ENCODE data around the gene ZNF432. TPM values are rescaled to one million over a fixed set of nuclear protein-coding genes. Genes with fewer than 3 reads are reported as not detected.

ZNF432 gene
- total and polyA plus RNA-seq, 2 of the 13 experiments (the other 11 are each of a cell fraction or from before 2014, with no cell fraction given) = 4.1 to 8.7 TPM

DNA sequence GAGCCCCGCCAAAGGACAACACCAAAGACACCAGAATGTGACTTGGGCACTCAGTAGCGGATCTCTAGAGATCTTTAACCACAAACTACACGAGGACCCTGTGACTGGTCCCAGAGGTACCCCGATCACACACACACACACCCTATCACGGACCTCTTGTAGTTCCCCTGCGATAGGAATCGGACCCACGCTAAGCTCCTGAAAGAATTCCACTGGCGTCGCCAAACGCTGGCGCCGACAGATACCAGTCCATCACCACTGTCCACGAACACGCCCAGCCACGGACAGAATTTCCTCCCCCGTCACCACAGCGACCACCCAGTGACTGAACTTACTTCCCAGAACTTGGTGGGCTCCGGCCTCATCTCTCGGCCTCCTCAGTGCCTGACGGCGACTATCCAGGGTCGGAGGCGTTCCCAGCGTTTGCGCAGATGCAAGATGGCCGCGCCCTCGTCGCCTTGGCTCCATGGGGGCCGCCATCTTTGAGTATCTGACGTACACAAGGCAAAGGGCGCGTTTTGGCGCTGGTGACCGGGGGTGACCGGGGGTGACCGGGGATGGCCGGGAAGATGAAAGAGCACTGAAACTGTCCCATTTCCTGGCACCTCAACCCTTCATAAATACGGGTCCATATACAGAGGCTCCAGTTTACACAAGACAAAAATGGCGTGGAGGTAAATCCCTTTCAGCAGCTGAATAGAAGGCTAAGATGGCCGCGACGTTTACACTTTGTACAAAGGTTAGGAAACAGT is 40.7 kb downstream of the ZNF432 start, which contains the start of gene ZNF615 (continued):
- TF ChIP-seq, protein P1, sequence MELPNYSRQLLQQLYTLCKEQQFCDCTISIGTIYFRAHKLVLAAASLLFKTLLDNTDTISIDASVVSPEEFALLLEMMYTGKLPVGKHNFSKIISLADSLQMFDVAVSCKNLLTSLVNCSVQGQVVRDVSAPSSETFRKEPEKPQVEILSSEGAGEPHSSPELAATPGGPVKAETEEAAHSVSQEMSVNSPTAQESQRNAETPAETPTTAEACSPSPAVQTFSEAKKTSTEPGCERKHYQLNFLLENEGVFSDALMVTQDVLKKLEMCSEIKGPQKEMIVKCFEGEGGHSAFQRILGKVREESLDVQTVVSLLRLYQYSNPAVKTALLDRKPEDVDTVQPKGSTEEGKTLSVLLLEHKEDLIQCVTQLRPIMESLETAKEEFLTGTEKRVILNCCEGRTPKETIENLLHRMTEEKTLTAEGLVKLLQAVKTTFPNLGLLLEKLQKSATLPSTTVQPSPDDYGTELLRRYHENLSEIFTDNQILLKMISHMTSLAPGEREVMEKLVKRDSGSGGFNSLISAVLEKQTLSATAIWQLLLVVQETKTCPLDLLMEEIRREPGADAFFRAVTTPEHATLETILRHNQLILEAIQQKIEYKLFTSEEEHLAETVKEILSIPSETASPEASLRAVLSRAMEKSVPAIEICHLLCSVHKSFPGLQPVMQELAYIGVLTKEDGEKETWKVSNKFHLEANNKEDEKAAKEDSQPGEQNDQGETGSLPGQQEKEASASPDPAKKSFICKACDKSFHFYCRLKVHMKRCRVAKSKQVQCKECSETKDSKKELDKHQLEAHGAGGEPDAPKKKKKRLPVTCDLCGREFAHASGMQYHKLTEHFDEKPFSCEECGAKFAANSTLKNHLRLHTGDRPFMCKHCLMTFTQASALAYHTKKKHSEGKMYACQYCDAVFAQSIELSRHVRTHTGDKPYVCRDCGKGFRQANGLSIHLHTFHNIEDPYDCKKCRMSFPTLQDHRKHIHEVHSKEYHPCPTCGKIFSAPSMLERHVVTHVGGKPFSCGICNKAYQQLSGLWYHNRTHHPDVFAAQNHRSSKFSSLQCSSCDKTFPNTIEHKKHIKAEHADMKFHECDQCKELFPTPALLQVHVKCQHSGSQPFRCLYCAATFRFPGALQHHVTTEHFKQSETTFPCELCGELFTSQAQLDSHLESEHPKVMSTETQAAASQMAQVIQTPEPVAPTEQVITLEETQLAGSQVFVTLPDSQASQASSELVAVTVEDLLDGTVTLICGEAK (IDR thresholded peaks at IDR 0.05) = no peak
- TF ChIP-seq, protein P1 (CRISPR knock-in tag; IDR thresholded peaks at IDR 0.05) = peak; percentile 39; the same call in 1 of the 2 replicates
- TF ChIP-seq, protein P2, sequence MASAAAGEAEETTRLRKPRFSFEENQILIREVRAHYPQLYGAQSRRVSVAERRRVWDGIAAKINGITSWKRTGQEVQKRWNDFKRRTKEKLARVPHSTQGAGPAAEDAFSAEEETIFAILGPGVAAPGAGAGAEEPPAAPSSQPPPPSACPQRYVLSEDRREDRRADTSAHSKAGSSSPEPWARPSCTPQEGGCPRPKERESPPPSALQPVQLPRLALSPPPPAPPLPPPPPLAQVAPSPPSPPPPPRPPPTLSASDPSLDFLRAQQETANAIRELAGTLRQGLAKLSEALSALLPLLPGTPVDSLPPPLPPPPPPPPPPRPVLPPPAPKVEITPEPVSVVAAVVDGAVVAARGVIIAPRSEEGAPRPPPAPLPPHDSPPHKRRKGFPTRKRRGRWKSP (CRISPR knock-in tag; IDR thresholded peaks at IDR 0.05) = peak; percentile 62
- TF ChIP-seq, protein P3, sequence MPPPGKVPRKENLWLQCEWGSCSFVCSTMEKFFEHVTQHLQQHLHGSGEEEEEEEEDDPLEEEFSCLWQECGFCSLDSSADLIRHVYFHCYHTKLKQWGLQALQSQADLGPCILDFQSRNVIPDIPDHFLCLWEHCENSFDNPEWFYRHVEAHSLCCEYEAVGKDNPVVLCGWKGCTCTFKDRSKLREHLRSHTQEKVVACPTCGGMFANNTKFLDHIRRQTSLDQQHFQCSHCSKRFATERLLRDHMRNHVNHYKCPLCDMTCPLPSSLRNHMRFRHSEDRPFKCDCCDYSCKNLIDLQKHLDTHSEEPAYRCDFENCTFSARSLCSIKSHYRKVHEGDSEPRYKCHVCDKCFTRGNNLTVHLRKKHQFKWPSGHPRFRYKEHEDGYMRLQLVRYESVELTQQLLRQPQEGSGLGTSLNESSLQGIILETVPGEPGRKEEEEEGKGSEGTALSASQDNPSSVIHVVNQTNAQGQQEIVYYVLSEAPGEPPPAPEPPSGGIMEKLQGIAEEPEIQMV (CRISPR knock-in tag; IDR thresholded peaks at IDR 0.05; ENCODE audit: low read depth) = 0 out of 2 replicates have a peak, but pooled peaks have one; percentile 11
- TF ChIP-seq, protein P4, sequence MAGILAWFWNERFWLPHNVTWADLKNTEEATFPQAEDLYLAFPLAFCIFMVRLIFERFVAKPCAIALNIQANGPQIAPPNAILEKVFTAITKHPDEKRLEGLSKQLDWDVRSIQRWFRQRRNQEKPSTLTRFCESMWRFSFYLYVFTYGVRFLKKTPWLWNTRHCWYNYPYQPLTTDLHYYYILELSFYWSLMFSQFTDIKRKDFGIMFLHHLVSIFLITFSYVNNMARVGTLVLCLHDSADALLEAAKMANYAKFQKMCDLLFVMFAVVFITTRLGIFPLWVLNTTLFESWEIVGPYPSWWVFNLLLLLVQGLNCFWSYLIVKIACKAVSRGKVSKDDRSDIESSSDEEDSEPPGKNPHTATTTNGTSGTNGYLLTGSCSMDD (CRISPR knock-in tag; IDR thresholded peaks at IDR 0.05) = no peak
- TF ChIP-seq KDM5B (CRISPR knock-in tag; IDR thresholded peaks at IDR 0.05; ENCODE audit: borderline replicate concordance) = peak; percentile 68; the same call in 1 of the 2 replicates
- 0 out of 2 replicates have a peak, but pooled peaks have one; percentile 33 for TF ChIP-seq ZNF225 (CRISPR knock-in tag; IDR thresholded peaks at IDR 0.05)
- TF ChIP-seq ZNF335 (CRISPR knock-in tag; IDR thresholded peaks at IDR 0.05) = peak; percentile 94
- TF ChIP-seq, protein P5, sequence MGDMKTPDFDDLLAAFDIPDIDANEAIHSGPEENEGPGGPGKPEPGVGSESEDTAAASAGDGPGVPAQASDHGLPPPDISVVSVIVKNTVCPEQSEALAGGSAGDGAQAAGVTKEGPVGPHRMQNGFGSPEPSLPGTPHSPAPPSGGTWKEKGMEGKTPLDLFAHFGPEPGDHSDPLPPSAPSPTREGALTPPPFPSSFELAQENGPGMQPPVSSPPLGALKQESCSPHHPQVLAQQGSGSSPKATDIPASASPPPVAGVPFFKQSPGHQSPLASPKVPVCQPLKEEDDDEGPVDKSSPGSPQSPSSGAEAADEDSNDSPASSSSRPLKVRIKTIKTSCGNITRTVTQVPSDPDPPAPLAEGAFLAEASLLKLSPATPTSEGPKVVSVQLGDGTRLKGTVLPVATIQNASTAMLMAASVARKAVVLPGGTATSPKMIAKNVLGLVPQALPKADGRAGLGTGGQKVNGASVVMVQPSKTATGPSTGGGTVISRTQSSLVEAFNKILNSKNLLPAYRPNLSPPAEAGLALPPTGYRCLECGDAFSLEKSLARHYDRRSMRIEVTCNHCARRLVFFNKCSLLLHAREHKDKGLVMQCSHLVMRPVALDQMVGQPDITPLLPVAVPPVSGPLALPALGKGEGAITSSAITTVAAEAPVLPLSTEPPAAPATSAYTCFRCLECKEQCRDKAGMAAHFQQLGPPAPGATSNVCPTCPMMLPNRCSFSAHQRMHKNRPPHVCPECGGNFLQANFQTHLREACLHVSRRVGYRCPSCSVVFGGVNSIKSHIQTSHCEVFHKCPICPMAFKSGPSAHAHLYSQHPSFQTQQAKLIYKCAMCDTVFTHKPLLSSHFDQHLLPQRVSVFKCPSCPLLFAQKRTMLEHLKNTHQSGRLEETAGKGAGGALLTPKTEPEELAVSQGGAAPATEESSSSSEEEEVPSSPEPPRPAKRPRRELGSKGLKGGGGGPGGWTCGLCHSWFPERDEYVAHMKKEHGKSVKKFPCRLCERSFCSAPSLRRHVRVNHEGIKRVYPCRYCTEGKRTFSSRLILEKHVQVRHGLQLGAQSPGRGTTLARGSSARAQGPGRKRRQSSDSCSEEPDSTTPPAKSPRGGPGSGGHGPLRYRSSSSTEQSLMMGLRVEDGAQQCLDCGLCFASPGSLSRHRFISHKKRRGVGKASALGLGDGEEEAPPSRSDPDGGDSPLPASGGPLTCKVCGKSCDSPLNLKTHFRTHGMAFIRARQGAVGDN (CRISPR knock-in tag; IDR thresholded peaks at IDR 0.05) = peak; percentile 86
